ENCODE measurements around the gene PSMG2.

Gene PSMG2

DNA sequence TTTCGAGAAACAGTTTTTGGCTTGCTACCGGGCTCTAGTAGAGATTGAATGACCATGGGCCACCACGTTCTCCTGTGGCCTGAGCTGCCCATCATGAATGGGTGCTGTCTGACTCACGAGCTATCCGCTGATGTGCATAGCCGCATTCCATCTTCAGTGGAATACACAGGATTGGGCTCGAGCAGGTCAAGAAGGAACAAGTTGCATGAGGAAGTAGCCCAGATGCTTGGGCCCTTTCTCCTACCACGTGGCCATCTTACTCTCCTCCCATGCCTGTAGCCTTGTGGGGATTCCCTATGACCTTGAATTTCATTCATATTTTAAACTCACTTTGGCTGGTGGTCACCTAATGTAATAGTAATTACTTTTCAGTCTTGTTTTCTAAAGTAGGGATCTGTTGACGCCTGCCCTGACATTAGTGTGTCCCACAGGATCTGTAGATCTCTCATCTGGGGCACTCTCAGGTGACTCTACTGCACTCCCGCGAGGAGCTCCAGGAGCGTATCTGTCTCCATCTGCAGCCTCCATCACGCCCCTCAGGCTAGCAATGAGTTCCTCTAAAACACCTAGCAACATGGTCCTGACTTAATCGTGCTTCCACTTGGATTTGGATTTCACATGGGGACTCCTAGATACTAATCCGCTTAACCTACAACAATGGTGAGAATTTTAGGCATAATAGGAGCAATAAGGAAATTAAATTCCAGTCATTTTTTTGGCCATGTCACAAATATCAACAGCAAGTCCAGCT, 67.8 kb downstream of the PSMG2 start:
- no peak for DNase-seq
- Histone ChIP-seq H3K4me1 (no peaks in the 10 kb centered on the region), H3K4me3 (ENCODE audit: low read depth, low read length) (no peak overlapping the region), H3K9me3 (no peaks in the 10 kb centered on the region), H3K36me3 (no peaks in the 10 kb centered on the region), H3K27me3 (no peaks in the 10 kb centered on the region)
- TF ChIP-seq, protein P1, sequence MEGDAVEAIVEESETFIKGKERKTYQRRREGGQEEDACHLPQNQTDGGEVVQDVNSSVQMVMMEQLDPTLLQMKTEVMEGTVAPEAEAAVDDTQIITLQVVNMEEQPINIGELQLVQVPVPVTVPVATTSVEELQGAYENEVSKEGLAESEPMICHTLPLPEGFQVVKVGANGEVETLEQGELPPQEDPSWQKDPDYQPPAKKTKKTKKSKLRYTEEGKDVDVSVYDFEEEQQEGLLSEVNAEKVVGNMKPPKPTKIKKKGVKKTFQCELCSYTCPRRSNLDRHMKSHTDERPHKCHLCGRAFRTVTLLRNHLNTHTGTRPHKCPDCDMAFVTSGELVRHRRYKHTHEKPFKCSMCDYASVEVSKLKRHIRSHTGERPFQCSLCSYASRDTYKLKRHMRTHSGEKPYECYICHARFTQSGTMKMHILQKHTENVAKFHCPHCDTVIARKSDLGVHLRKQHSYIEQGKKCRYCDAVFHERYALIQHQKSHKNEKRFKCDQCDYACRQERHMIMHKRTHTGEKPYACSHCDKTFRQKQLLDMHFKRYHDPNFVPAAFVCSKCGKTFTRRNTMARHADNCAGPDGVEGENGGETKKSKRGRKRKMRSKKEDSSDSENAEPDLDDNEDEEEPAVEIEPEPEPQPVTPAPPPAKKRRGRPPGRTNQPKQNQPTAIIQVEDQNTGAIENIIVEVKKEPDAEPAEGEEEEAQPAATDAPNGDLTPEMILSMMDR (IDR thresholded peaks at IDR 0.05; ENCODE audit: low read depth, low read length): no peak

DNA sequence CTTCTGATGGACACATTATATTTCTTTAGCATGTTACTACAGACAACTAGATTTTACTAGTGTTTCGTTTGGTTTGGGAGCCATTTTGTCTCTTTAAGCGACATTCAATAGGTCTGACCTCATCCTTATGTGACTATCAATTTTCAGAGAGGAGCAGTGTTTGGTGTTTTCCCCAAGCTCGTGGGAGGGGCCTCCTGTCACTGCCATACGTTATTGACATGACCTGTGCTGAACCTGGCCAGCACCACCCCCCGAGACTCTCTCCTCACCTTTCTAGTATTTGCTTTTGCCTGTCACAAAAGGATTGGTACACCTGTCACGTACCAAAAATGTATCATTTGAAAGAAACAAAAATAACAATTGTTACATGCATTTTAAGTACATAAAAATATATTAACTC, 69.3 kb downstream of the PSMG2 start:
- no peaks in the 10 kb centered on the region for H3K27me3 ChIP-seq
- TF ChIP-seq, protein P1 (IDR thresholded peaks at IDR 0.05; ENCODE audit: low read depth, low read length): no peak

DNA sequence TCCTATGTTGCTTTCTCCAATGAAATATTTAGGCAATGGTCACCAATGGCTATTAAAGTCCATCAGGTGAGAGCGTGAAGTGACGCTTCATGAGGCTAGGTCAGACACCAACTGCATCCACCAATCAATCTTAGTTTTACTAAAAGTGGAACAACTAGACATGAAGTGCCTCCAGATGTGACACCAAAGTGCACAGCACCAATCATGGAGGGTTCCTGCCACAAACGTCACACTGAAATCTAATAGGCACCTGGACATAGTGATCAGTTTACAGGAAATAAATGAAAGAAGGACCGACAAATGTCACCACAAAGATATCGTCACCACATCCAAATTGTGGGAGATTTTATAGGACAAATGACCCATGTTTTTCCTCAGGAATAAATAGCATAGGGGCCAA, 70.5 kb downstream of the PSMG2 start:
- no peak overlapping the region for H3K4me3 ChIP-seq (ENCODE audit: low read depth, low read length)
- no peaks in the 10 kb centered on the region for H3K4me1 ChIP-seq
- no peaks in the 10 kb centered on the region for H3K27me3 ChIP-seq
- no peaks in the 10 kb centered on the region for H3K9me3 ChIP-seq
- TF ChIP-seq, protein P1 (IDR thresholded peaks at IDR 0.05; ENCODE audit: low read depth, low read length): no peak
- DNase-seq: no peak
- no peaks in the 10 kb centered on the region for H3K36me3 ChIP-seq

More for the DNA sequence above, 69.3 kb downstream of the PSMG2 start:
- Histone ChIP-seq H3K4me1 (no peaks in the 10 kb centered on the region), H3K4me3 (ENCODE audit: low read depth, low read length) (no peak overlapping the region), H3K36me3 (no peaks in the 10 kb centered on the region), H3K9me3 (no peaks in the 10 kb centered on the region)
- no peak for DNase-seq

DNA sequence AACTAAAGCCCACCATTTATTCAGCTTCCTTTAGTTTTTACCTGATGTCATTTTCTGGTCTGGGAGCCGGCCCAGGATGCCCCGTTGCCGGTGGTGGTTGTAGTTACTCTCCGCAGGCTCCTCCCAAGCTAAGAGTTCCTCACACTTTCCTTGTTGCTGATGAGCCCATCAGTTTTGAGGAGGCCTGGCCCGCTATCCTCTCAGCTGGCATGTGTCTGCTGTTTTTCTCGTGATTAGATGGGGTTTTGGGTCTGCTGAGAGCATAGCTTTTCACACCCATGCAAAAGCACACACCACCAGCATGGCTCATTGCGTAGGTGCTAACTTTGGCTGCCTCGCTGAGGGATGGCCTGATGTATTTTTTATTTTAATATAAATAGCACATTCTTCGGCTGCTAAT, 72.1 kb downstream of the PSMG2 start:
- TF ChIP-seq, protein P1 (IDR thresholded peaks at IDR 0.05; ENCODE audit: low read depth, low read length): no peak
- no peak for DNase-seq
- H3K27me3 ChIP-seq: no peaks in the 10 kb centered on the region
- H3K36me3 ChIP-seq: no peaks in the 10 kb centered on the region
- H3K4me1 ChIP-seq: no peaks in the 10 kb centered on the region
- H3K9me3 ChIP-seq: no peaks in the 10 kb centered on the region
- H3K4me3 ChIP-seq (ENCODE audit: low read depth, low read length): no peak overlapping the region
